ENCODE data around the gene ERC1.

- TF ChIP-seq CTCF (IDR thresholded peaks at IDR 0.05) = no peak
- no peak for TF ChIP-seq RFX5 (IDR thresholded peaks at IDR 0.05)
- TF ChIP-seq POLR2A (IDR thresholded peaks at IDR 0.05; ENCODE audit: low read length) = no peak
- TF ChIP-seq MAX (IDR thresholded peaks at IDR 0.05) = no peak
- no peak for TF ChIP-seq EP300 (IDR thresholded peaks at IDR 0.05)
- TF ChIP-seq HEYL (CRISPR knock-in tag; IDR thresholded peaks at IDR 0.05) = no peak
- no peak for TF ChIP-seq RNF2 (IDR thresholded peaks at IDR 0.05; ENCODE audit: borderline replicate concordance, low read depth)
- no peak for TF ChIP-seq NPAS2 (CRISPR knock-in tag; IDR thresholded peaks at IDR 0.05; ENCODE audit: borderline replicate concordance)
- TF ChIP-seq SMC3 (IDR thresholded peaks at IDR 0.05) = no peak
- no peak for TF ChIP-seq RCOR1 (IDR thresholded peaks at IDR 0.05; ENCODE audit: low read depth, low read length)
- TF ChIP-seq ESRRA (IDR thresholded peaks at IDR 0.05; ENCODE audit: borderline replicate concordance, low read length) = no peak
- no peak for TF ChIP-seq FOSL2 (IDR thresholded peaks at IDR 0.05)
- TF ChIP-seq FOSL2 (CRISPR knock-in tag; IDR thresholded peaks at IDR 0.05) = no peak
- no peak for TF ChIP-seq POLR2AphosphoS2 (conservative IDR thresholded peaks at IDR 0.05; ENCODE audit: low read length)
- TF ChIP-seq PBX3 (IDR thresholded peaks at IDR 0.05) = no peak
Observed at GRCh38 chr12:1456885-1457284, 465.9 kb downstream of the ERC1 start.
